ENCODE results near the gene RBP7.

DNA sequence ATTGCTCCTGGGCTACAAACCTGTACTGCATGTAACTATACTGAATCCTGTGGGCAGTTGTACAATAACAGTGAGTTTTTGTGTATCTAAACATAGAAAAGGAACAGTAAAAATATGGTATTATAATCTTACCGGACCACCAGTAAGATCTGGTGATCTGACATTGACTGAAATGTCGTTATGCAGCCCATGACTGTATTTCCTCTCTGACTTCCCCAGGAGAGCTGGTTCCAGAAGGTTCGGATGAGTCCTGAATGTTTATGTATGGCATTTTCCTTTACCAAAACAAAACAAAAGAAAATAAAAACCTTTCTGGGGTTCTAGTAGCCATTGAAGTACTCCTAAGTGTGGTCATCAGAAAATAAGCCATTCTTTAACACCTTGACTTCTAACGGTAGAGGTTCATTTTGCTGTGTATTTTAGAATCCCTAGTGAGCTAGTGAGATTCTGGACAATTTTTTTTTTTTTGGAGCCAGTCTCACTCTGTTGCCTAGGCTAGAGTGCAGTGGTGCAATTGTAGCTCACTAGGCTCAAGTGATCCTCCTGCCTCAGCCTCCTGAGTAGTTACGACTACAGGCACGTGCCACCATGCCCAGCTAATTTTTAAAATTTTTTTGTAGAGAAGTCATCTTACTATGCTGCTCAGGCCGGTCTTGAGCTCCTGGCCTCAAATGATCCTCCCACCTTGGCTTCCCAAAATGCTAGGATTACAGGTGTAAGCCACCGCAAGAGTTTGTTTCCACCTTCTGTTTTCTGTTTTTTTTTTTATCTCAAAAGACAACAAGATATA is 63.5 kb downstream of the RBP7 start:
- TF ChIP-seq, protein P1, sequence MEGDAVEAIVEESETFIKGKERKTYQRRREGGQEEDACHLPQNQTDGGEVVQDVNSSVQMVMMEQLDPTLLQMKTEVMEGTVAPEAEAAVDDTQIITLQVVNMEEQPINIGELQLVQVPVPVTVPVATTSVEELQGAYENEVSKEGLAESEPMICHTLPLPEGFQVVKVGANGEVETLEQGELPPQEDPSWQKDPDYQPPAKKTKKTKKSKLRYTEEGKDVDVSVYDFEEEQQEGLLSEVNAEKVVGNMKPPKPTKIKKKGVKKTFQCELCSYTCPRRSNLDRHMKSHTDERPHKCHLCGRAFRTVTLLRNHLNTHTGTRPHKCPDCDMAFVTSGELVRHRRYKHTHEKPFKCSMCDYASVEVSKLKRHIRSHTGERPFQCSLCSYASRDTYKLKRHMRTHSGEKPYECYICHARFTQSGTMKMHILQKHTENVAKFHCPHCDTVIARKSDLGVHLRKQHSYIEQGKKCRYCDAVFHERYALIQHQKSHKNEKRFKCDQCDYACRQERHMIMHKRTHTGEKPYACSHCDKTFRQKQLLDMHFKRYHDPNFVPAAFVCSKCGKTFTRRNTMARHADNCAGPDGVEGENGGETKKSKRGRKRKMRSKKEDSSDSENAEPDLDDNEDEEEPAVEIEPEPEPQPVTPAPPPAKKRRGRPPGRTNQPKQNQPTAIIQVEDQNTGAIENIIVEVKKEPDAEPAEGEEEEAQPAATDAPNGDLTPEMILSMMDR (IDR thresholded peaks at IDR 0.05), result no peak
- no peak for TF ChIP-seq ZFX (IDR thresholded peaks at IDR 0.05; ENCODE audit: borderline replicate concordance)
